ENCODE results near the gene FBXL17. TPM values are rescaled to one million over a fixed set of nuclear protein-coding genes. Genes with fewer than 3 reads are reported as not detected.

Gene FBXL17
- total RNA-seq, 1 donor from 2014 or later = 17.1 TPM

- H3K9me3 ChIP-seq = no peaks in the 10 kb centered on the region
- TF ChIP-seq CTCF (IDR thresholded peaks at IDR 0.05) = no peak
- H3K4me3 ChIP-seq = no peak overlapping the region
- H3K4me1 ChIP-seq = no peaks in the 10 kb centered on the region
- no peak for ATAC-seq
- intact Hi-C loops (cut with DNase I) = no loop called here
- no peaks in the 10 kb centered on the region for H3K36me3 ChIP-seq
- DNase-seq = no peak
- H3K27ac ChIP-seq = no peak overlapping the region
- H3K27me3 ChIP-seq (ENCODE audit: low read depth) = no peaks in the 10 kb centered on the region
Measured at GRCh38 chr5:107954254-107954653, 427.6 kb downstream of the FBXL17 start.

- TF ChIP-seq CTCF (IDR thresholded peaks at IDR 0.05) = no peak
- DNase-seq = no peak
Measured at GRCh38 chr5:107952450-107952849, 429.4 kb downstream of the FBXL17 start.

GRCh38 chr5:107951309-107951708 is 430.6 kb downstream of the FBXL17 start:
- DNase-seq = no peak
- intact Hi-C loops (cut with DNase I) = no loop called here
- H3K27ac ChIP-seq = no peak overlapping the region
- H3K36me3 ChIP-seq = no peaks in the 10 kb centered on the region
- ATAC-seq = no peak
- H3K27me3 ChIP-seq (ENCODE audit: low read depth) = no peaks in the 10 kb centered on the region
- H3K9me3 ChIP-seq = no peaks in the 10 kb centered on the region
- TF ChIP-seq CTCF (IDR thresholded peaks at IDR 0.05) = no peak
- H3K4me1 ChIP-seq = no peaks in the 10 kb centered on the region
- no peak overlapping the region for H3K4me3 ChIP-seq

More at GRCh38 chr5:107952450-107952849, 429.4 kb downstream of the FBXL17 start:
- no peak overlapping the region for H3K4me3 ChIP-seq
- H3K36me3 ChIP-seq = no peaks in the 10 kb centered on the region
- no peak for ATAC-seq
- H3K9me3 ChIP-seq = no peaks in the 10 kb centered on the region
- intact Hi-C loops (cut with DNase I) = no loop called here
- H3K4me1 ChIP-seq = no peaks in the 10 kb centered on the region
- H3K27ac ChIP-seq = no peak overlapping the region
- H3K27me3 ChIP-seq (ENCODE audit: low read depth) = no peaks in the 10 kb centered on the region

- ATAC-seq = no peak
- Histone ChIP-seq H3K4me1 (no peaks in the 10 kb centered on the region), H3K4me3 (no peak overlapping the region), H3K9me3 (no peaks in the 10 kb centered on the region), H3K27me3 (ENCODE audit: low read depth) (no peaks in the 10 kb centered on the region), H3K36me3 (no peaks in the 10 kb centered on the region), H3K27ac (no peak overlapping the region)
- no peak for TF ChIP-seq CTCF (IDR thresholded peaks at IDR 0.05)
- intact Hi-C loops (cut with DNase I) = no loop called here
- no peak for DNase-seq
Measured at GRCh38 chr5:107950776-107951175, 431.1 kb downstream of the FBXL17 start.

- Histone ChIP-seq H3K27ac (no peak overlapping the region), H3K4me3 (no peak overlapping the region), H3K4me1 (no peaks in the 10 kb centered on the region), H3K36me3 (no peaks in the 10 kb centered on the region), H3K9me3 (no peaks in the 10 kb centered on the region), H3K27me3 (ENCODE audit: low read depth) (no peaks in the 10 kb centered on the region)
- intact Hi-C loops (cut with DNase I) = no loop called here
- TF ChIP-seq CTCF (IDR thresholded peaks at IDR 0.05) = no peak
- no peak for DNase-seq
- no peak for ATAC-seq
Measured at GRCh38 chr5:107949688-107950341, 432.1 kb downstream of the FBXL17 start.

Measured in lower lobe of right lung (tissue), 2 donors.